Measurements from ENCODE around the gene RBM5. TPM values are rescaled to one million over a fixed set of nuclear protein-coding genes. Genes with fewer than 3 reads are reported as not detected.

The RBM5 gene
- total RNA-seq, 1 donor from 2014 or later = 372 TPM

DNA sequence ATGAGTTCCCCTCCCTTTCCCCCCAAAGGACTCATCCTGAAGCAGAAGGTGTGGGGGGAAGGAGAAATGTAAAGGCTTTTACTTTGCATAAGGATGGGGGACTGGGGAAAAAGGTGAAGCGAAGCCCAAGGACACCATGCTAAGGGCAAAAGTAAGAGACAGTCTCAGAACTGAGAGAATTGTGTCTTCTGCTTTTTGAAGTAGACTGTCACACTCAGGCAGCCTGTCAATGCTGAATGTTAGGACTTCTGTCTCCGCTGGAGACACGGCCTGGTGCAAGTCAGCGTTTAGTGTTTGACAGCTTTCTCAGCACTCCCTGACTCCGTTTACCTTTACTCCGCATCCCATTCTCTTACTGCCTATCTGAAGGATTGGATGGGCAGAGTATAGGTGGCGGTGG is 13.8 kb downstream of the RBM5 start:
- no peak overlapping the region for H3K4me3 ChIP-seq
- H3K27me3 ChIP-seq = no peaks in the 10 kb centered on the region
- Mint-ChIP-seq H3K4me3 (no peak overlapping the region), H3K9me3 (no peaks in the 10 kb centered on the region), H3K36me3 (peaks cover 62% of the 10 kb centered on the region), H3K4me1 (peaks cover 23% of the 10 kb centered on the region), H3K27ac (no peak overlapping the region), H3K27me3 (ENCODE audit: insufficient read depth, low read depth) (no peaks in the 10 kb centered on the region)
- H3F3A ChIP-seq (ENCODE audit: low read depth) = peaks cover 32% of the 10 kb centered on the region
- H3K4me1 ChIP-seq = peaks cover 22% of the 10 kb centered on the region
- H3K79me2 ChIP-seq (ENCODE audit: low read depth) = no peaks in the 10 kb centered on the region
- TF ChIP-seq, protein P1, sequence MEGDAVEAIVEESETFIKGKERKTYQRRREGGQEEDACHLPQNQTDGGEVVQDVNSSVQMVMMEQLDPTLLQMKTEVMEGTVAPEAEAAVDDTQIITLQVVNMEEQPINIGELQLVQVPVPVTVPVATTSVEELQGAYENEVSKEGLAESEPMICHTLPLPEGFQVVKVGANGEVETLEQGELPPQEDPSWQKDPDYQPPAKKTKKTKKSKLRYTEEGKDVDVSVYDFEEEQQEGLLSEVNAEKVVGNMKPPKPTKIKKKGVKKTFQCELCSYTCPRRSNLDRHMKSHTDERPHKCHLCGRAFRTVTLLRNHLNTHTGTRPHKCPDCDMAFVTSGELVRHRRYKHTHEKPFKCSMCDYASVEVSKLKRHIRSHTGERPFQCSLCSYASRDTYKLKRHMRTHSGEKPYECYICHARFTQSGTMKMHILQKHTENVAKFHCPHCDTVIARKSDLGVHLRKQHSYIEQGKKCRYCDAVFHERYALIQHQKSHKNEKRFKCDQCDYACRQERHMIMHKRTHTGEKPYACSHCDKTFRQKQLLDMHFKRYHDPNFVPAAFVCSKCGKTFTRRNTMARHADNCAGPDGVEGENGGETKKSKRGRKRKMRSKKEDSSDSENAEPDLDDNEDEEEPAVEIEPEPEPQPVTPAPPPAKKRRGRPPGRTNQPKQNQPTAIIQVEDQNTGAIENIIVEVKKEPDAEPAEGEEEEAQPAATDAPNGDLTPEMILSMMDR (IDR thresholded peaks at IDR 0.05) = no peak
- no peak for TF ChIP-seq EZH2phosphoT487 (IDR thresholded peaks at IDR 0.05)
- H3K36me3 ChIP-seq = peaks cover 51% of the 10 kb centered on the region
- H3K9ac ChIP-seq = no peak overlapping the region
- no peak overlapping the region for H2AFZ ChIP-seq (replicated peaks)
- no peaks in the 10 kb centered on the region for H3K9me3 ChIP-seq (ENCODE audit: low read depth)
- no peak overlapping the region for H3K27ac ChIP-seq
- H3K4me2 ChIP-seq = no peak overlapping the region
- H4K20me1 ChIP-seq (ENCODE audit: low read depth) = peaks cover 63% of the 10 kb centered on the region
- DNase-seq (ENCODE audit: low spot score) = no peak

DNA sequence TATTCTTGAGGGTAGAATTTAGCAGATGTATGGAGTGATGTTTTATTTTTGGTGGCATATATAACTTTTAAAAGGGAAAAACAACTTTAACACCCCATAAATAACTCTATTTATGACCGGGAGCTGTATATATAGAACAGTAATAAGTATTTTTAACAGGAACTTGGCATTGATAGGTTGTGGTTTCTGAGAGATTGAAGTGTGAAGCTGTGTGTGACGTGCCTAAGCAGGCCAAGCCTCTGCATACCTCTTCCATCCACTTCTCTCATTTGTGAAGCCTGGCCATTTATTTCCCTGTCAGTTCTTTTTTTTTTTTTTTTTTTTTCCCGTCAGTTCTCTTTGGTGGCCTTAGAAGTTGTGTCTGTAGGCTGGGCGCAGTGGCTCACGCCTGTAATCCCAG is 23.0 kb downstream of the RBM5 start:
- no peaks in the 10 kb centered on the region for H3K9me3 Mint-ChIP-seq
- H3K27ac ChIP-seq = no peak overlapping the region

DNA sequence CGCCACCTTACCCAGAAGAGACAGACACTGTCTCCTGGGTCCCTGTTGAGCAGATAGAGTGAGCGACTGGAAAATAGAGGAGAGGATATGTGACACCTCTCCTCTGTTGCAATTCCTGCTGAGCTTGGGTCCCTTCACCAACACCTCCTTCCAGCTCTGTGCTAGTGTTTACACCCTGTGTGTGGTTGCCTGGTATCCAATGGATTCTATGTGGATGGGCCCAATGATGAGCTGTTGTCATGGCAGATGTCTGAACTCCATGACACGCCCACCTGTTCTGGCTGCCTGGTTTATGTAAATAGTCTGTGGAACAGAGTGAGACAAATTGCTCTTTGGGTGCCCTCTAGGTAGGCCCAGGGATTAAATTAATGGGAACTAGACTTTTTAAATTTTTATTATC is 23.7 kb downstream of the RBM5 start:
- H3K27me3 ChIP-seq = no peaks in the 10 kb centered on the region
- no peak overlapping the region for H3K9ac ChIP-seq
- no peaks in the 10 kb centered on the region for H3K4me1 Mint-ChIP-seq
- peaks cover 60% of the 10 kb centered on the region for H3K36me3 Mint-ChIP-seq
- no peaks in the 10 kb centered on the region for H3K27me3 Mint-ChIP-seq (ENCODE audit: insufficient read depth, low read depth)
- no peak overlapping the region for H3K4me3 ChIP-seq
- no peak overlapping the region for H3K27ac Mint-ChIP-seq
- peaks cover 20% of the 10 kb centered on the region for H4K20me1 ChIP-seq (ENCODE audit: low read depth)
- H3K4me3 Mint-ChIP-seq = no peak overlapping the region
- no peaks in the 10 kb centered on the region for H3K4me1 ChIP-seq
- peaks cover 5% of the 10 kb centered on the region for H3K79me2 ChIP-seq (ENCODE audit: low read depth)
- TF ChIP-seq, protein P1 (IDR thresholded peaks at IDR 0.05) = no peak
- TF ChIP-seq EZH2 (IDR thresholded peaks at IDR 0.05) (no peak), EZH2phosphoT487 (IDR thresholded peaks at IDR 0.05) (no peak)
- peaks cover 50% of the 10 kb centered on the region for H3K36me3 ChIP-seq
- no peak for DNase-seq (ENCODE audit: low spot score)
- H2AFZ ChIP-seq (replicated peaks) = no peak overlapping the region
- H3K27ac ChIP-seq = no peak overlapping the region
- no peaks in the 10 kb centered on the region for H3K9me3 Mint-ChIP-seq
- no peaks in the 10 kb centered on the region for H3K9me3 ChIP-seq (ENCODE audit: low read depth)
- peaks cover 24% of the 10 kb centered on the region for H3F3A ChIP-seq (ENCODE audit: low read depth)
- H3K4me2 ChIP-seq = no peak overlapping the region

More for the DNA sequence above, 23.0 kb downstream of the RBM5 start:
- Histone ChIP-seq H3K9ac (no peak overlapping the region), H3K9me3 (ENCODE audit: low read depth) (no peaks in the 10 kb centered on the region), H3K4me3 (no peak overlapping the region), H2AFZ (replicated peaks) (no peak overlapping the region), H3K4me1 (no peaks in the 10 kb centered on the region), H3F3A (ENCODE audit: low read depth) (peaks cover 27% of the 10 kb centered on the region), H3K4me2 (no peak overlapping the region), H4K20me1 (ENCODE audit: low read depth) (peaks cover 24% of the 10 kb centered on the region), H3K36me3 (peaks cover 52% of the 10 kb centered on the region), H3K27me3 (no peaks in the 10 kb centered on the region), H3K79me2 (ENCODE audit: low read depth) (peaks cover 5% of the 10 kb centered on the region)
- Mint-ChIP-seq H3K36me3 (peaks cover 61% of the 10 kb centered on the region), H3K4me3 (no peak overlapping the region), H3K4me1 (no peaks in the 10 kb centered on the region), H3K27ac (no peak overlapping the region), H3K27me3 (ENCODE audit: insufficient read depth, low read depth) (no peaks in the 10 kb centered on the region)
- no peak for DNase-seq (ENCODE audit: low spot score)
- TF ChIP-seq EZH2phosphoT487 (IDR thresholded peaks at IDR 0.05) = no peak
- TF ChIP-seq, protein P1 (IDR thresholded peaks at IDR 0.05) = no peak
- TF ChIP-seq EZH2 (IDR thresholded peaks at IDR 0.05) = no peak

All from neural progenitor cell (in vitro differentiated cells).